Hematopoietic multipotent progenitor cell treated with erythropoietin and hydrocortisone succinate and interleukin-3 and kit ligand, for 4 days (in vitro differentiated cells): ENCODE data around the gene GATD1.
"Not testable (repeated sequence)": the region's sequence is repeated elsewhere in the genome, so short reads cannot be mapped to it uniquely, and the experiment has no call there.

Source experiments
- DNase-seq: peaks from one replicate; pipeline ENCODE4 v3.0.0-alpha.2; 2015

The GATD1 gene

GRCh38 chr11:761526-762108 is 15.7 kb downstream of the GATD1 start:
- DNase-seq: no peak

- DNase-seq: no peak
Observed at GRCh38 chr11:760236-760635, 17.1 kb downstream of the GATD1 start.

- peak; percentile 79 for DNase-seq
Observed at GRCh38 chr11:749731-750130, 27.6 kb downstream of the GATD1 start.

DNA sequence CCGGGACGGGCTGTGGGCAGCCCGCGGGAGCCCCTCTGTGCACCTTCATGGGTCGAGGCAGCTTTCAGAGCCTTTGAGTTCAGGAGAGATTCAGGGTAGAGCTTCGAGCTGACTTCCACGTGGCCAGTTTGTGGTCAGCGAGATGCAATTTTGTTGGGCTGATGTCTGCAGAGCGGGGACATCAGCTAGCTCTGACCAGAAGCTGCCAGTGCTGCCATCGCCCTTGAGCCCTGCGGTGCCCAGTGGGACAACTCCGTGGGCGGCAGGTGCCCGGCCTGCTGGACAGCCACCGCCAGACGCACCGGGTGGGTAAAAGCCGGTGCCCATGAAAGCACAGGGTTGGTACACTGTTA is 29.3 kb downstream of the GATD1 start:
- peak; percentile 58 for DNase-seq

- DNase-seq: peak; percentile 97
Observed at GRCh38 chr11:747158-748006, 29.9 kb downstream of the GATD1 start, which contains the start of gene TALDO1. Gene TALDO1, plus strand, starts transcription at chr11:747464. Its CDS starts 18 bp downstream, at chr11:747482.

DNA sequence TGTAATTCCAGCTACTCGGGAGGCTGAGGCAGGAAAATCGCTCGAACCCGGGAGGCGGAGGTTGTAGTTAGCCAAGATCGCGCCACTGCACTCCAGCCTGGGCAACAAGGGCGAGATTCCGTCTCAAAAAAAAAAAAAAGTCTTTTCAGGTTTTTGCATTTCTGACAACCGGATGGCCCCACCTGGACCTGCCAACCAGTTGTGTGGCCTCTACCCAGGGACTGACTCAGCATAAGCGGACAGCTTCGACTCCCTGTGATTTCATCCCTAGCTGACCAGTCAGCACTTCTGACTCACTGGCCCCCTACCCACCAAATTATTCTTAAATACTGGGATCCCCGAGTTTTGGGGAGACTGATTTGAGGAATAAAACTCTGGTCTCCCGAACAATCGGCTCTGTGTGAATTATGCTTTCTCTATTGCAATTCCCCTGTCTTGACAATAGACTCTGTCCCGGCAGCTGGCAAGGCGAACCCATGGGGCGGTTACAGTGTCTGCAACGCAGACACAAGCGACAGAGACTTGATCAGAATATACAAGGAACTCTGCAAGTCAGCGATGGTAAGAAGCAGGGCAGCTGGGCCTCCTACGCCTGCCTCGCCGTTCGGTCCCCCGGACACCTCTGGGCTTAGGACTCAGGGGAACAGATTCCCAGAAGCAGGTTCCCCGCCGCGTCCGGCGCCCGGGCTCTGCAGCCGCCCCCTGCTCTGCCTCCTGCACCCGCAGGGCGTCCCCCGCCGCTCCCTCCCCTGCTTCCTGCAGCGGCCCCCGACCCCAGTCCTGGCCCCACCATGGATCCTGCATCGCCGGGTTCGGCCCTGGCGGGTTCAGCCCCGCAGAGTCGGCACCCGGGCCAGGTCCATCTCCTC is 30.8 kb downstream of the GATD1 start:
- peak; percentile 66 for DNase-seq

GRCh38 chr11:745428-745827 is 31.9 kb downstream of the GATD1 start:
- DNase-seq: peak; percentile 66

GRCh38 chr11:742571-743201 is 34.6 kb downstream of the GATD1 start:
- no peak for DNase-seq

DNA sequence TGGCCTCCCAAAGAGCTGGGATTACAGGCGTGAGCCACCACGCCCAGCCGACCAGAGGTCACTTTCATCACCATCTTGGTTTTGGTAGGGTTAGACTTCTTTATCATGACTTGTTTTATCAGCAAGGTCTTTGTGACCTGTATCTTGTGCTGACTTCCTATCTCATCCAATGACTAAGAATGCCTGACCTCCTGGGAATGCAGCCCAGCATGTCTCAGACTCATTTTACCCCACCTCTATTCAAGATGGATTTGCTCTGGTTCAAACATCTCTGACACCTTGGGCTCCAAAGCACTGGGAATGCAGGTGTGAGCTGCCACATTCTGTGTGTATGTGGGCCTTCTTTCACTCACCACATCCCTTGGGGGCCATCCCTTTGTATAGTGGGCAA is 35.1 kb downstream of the GATD1 start:
- DNase-seq: no peak

DNA sequence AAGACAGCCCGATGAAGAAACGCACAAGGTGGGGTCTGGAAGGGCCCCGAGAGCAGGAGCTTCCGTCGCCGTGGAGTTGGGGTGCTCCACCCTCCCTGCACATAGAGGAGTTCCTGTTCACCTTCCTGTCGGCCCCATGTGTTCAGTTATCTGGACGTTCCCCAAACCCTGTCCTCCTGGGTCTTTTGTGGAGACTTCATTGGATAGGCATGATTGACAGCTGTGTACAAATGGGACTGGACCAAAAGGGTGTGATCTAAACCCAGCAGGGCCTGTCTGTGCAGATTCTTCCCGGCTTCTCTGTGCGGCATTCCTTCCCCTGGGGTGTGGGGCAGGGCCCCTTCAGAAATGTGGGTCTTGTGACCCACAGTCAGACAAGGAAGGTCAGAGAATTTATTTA is 39.4 kb downstream of the GATD1 start:
- peak; percentile 66 for DNase-seq

DNA sequence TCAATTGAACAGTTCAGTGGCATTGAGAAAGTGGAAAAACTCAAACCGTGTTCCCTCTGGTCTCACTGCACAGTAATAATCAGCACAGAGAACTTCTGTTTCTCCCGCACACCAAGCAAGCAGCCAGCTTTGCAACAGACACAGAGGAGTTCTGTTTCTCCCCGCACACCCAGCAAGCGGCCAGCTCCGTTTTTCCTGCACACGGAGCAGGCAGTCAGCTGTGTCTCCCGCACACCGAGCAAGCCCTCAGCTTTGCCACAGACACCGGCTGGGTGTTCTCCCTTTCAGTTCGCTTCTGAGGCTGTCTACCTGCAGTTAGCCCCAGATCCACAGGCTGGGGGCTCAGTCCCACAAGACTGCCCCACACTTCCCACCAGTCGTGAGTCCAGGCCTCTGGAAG is 39.9 kb downstream of the GATD1 start:
- no peak for DNase-seq

DNA sequence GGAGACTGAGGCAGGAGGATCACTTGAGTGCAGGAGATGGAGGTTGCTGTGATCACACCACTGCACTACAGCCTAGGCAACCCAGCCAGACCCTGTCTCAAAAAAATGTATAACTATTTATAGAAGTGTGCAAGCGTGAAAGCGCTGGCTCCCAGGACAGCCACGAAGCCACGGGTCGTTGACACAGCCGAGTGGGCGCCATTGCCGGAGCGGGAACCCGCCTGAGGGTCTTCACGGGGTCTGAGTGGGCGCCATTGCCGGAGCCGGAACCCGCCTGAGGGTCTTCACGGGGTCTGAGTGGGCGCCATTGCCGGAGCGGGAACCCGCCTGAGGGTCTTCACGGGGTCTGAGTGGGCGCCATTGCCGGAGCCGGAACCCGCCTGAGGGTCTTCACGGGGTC is 42.7 kb downstream of the GATD1 start:
- DNase-seq: not testable (repeated sequence)

GRCh38 chr11:733072-733471 is 44.2 kb downstream of the GATD1 start:
- no peak for DNase-seq

DNA sequence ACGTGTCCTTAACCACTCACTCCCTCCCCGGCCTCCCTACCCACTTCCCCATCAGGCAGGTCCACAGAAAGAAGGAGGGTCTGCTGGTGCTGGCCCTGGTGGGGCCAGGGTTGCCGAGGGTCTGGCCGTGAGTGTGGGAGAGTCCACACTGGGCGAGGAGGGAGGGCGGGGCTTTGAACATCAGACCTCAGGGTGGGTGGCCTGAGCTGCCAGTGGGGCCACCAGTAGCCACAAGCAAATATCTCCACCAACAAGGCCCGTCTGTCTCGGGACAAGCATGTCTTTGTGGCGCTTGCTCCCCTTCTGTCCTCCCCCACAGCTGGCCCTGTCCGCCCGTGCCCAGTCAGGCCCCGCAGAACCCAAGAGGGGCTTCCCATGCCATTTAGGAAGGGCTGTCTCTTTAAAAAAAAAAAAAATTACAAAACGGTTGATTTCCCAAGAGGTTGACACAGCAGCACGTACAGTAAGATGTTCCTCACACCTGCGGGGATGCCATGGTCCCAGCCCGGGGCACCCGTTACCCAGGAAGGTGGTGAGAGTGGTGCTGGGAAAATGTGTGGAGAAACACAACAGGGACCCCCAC is 47.7 kb downstream of the GATD1 start:
- no peak for DNase-seq

GRCh38 chr11:728901-729491 is 48.3 kb downstream of the GATD1 start:
- DNase-seq: no peak

GRCh38 chr11:727859-728748 is 49.2 kb downstream of the GATD1 start:
- peak; percentile 85 for DNase-seq

DNA sequence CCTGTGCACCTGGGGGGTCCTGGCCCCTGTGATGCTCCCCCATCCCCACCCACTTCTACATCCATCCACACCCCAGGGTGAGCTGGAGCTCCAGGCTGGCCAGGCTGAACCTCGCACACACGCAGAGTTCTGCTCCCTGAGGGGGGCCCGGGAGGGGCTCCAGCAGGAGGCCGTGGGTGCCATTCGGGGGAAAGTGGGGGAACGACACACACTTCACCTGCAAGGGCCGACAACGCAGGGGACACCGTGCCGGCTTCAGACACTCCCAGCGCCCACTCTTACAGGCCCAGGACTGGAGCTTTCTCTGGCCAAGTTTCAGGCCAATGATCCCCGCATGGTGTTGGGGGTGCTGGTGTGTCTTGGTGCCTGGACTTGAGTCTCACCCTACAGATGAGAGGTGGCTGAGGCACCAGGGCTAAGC is 50.0 kb downstream of the GATD1 start:
- DNase-seq: no peak

- DNase-seq: peak; percentile 71
Observed at GRCh38 chr11:726278-727220, 50.7 kb downstream of the GATD1 start.

DNA sequence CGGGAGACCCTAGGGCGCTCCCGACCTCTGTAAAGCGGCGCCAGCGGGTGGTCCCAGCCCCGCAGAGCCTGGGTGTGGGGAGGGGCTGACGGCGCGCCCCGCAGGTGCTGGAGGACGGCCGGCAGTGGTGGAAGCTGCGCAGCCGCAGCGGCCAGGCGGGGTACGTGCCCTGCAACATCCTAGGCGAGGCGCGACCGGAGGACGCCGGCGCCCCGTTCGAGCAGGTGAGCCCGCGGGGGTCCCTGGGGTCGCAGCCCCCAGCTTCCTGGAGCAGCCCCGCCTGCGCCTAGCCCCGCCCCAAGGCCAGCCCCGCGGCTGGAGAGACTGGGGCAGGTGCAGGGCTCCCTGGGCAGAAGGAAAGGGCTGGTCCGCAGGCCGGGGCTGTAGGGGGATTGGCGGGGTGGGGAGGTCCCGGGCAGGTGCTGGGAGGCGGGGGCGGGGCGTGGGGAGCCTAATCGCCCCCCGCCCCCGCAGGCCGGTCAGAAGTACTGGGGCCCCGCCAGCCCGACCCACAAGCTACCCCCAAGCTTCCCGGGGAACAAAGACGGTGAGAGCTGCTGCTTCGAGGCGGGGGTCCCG is 51.6 kb downstream of the GATD1 start:
- DNase-seq: no peak
